Inflammatory macrophage treated with lipopolysaccharide for 1 hour (primary cell): Measurements from ENCODE around the gene TNFAIP2.
A peak's percentile ranks its signal among the peaks of the same experiment; 100 is the strongest.

ENCODE experiments used
- DNase-seq, 2 donors: peaks; one replicate each; pipeline ENCODE4 v3.0.0-alpha.2; 2020 to 2022

Gene TNFAIP2, protein sequence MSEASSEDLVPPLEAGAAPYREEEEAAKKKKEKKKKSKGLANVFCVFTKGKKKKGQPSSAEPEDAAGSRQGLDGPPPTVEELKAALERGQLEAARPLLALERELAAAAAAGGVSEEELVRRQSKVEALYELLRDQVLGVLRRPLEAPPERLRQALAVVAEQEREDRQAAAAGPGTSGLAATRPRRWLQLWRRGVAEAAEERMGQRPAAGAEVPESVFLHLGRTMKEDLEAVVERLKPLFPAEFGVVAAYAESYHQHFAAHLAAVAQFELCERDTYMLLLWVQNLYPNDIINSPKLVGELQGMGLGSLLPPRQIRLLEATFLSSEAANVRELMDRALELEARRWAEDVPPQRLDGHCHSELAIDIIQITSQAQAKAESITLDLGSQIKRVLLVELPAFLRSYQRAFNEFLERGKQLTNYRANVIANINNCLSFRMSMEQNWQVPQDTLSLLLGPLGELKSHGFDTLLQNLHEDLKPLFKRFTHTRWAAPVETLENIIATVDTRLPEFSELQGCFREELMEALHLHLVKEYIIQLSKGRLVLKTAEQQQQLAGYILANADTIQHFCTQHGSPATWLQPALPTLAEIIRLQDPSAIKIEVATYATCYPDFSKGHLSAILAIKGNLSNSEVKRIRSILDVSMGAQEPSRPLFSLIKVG

DNA sequence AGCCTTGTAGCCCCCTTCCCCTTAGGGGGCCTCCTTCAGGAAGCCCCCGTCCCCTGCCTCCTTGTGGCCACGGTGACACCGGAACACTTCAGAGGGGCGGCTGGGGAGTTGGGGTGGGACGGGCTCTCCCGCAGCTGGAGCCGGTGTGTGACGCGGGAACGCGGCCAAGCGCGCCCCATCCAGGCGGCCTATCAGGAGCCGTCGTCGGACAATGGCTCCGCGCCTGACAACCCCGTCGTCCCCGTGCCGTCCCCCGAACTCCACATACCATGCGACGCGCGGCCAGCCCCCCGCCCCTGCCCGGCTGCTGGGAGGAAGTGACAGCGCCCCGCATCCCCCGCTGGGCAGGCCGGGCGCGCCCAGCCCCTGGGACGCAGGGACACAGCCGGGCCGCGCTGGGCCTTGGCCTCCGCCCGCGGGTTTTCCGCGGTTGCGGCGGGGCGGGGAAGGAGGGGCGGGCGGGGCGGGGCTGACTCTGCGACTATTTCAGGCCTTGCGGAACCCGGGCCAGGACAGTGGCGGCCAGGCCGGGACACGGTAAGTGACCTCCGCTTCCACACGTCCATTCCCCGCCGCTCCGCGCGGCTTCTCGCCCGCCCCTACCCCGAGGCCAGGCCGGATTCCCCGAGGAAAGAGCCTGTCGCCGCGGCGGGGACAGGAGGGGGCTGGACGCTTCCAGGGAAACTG, at the start of gene TNFAIP2:
TNFAIP2 (plus strand) TSS at position 515 of the 687 bp plus-strand sequence. CDS start 2,997 bp downstream, outside the sequence.
- peak; percentile 93 to 94 for DNase-seq

DNA sequence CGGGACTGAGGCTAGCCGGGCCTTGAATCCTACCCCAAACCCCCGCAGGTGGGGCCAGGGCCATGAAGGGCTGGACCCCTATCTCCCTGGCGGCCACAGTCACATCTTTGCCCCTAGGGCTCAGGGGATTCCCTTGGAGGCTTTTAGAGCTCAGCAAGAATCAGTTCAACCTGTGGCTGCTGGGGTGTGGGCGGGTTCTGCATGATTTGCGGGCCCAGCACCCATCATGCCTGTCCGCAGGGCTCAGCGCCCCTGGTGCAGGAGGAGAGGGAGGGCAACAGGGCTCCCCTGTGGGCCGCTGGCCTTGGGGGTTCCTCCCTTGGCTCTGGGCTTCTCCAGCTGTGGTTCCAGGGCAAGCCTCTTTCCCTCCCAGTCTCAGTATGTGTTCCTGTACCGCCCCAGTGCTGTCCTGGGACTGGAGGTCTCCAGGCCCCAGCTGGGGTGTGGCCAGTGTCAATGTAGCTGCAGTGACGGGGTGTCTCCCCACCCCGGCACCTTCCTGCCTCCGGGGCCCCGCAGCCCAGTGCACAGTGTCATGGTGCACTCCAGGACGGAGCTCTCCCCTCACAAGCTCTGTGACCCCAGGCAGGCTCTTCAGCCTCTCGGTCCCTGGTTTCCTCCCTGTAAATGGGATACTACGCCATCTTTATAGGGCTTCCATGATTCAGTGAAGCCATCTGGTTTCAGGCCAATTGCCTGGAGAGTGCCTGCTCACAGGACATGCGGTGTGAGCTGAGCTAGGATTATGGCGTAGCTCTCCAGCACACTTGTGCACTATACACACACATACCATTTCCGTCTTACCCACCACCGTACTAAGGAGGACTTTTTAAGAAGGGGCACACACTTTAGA, 49.2 kb upstream of the TNFAIP2 start:
- DNase-seq: no peak

DNA sequence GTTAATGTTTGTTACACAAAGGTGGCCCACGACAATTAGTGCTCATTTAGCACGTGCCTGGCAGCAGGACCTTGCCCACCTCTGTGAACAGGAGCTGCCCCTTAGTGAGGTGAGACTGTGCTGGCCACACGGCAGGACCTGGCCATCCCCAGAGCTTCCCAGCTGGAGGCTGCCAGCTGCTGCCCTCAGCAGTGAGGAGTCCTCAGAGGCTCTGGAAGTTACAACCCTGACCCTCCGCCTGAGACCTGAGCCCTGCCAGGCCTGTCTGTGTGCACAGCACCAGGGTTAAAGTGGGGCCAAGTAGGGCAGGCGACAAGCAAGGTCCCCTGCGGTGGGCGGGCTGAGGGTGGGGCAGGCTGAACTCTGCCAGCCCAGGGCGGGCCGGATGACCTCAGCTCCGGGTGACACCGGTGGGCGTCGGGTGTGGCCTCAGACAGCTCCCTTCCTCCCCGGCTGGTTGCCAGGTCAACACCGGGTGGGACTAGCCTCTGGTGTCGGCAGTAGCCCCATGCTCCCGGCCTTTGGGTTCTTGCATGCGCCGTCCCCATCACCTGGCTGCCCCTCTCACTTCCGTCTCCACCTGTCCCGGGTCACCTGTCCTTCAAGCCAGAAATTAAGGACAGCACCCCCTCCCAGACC, 48.4 kb upstream of the TNFAIP2 start:
- DNase-seq: peak; percentile 95 to 99

DNA sequence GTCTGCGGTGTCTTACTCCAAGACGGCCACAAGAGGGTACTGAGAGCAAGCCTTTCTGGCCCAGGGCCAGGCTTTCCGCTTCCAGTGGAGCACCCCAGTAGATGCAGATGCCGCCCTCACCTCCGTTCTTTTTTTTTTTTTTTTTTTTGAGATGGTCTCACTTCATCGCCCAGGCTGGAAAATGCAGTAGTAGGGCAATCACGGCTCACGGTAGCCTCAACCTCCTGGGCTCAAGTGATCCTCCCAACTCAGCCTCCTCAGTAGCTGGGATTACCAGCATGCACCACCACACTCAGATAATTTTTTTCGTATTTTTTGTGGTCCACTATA, 44.9 kb upstream of the TNFAIP2 start:
- DNase-seq: peak; percentile 62 to 86

DNA sequence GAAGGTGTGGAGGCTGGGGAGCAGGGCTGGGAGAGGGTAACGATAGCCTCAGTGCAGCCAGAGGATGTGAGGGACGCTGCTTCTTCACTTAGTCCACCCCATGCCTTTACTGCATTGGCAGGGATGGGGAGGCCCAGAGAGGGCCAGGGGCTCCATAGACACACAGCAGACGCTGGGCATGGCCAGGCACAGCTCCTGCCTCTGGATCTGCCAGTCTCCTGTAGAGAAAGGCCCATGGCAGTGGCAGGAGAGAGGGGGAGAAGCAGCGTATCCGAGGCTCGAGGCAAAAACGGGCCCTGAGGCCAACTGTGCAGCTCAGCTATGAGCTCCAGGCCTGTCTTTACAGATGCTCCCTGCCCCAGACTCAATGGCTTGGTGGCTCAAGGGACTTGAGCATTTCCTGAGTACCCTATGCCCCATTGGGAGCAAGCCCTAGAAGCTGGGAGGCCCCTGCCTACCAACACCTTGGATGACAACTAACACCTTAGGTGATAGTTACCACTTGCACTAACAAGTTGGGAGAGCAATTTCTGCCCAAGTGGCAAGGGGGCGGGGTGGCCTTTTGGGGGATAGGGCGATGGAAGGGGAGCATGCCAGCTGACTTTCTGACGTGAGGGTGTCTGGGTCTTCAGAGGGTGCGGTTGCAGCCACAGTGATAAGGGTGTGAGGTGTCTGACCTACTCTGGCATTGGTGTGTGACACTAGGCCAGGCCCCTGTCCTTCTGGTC, 44.2 kb upstream of the TNFAIP2 start:
- DNase-seq: no peak

DNA sequence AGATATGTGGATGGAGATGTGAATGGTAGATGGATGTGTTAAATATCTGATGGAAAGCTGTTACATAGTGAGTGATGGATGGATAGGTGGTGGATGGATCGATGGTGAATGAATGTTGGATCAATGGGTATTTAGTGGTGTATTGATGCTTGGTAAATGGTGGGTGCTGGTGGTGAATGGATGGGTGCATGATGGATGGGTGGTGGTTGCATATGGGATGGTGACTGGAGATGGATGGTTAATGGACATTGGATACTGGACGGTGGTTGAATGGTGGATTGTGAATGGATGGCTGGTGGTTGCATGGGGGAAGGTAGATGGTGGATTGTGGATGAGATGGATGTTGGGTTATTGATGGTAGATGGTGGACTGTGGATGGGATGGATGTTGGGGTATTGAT, 41.3 kb upstream of the TNFAIP2 start:
- no peak for DNase-seq

DNA sequence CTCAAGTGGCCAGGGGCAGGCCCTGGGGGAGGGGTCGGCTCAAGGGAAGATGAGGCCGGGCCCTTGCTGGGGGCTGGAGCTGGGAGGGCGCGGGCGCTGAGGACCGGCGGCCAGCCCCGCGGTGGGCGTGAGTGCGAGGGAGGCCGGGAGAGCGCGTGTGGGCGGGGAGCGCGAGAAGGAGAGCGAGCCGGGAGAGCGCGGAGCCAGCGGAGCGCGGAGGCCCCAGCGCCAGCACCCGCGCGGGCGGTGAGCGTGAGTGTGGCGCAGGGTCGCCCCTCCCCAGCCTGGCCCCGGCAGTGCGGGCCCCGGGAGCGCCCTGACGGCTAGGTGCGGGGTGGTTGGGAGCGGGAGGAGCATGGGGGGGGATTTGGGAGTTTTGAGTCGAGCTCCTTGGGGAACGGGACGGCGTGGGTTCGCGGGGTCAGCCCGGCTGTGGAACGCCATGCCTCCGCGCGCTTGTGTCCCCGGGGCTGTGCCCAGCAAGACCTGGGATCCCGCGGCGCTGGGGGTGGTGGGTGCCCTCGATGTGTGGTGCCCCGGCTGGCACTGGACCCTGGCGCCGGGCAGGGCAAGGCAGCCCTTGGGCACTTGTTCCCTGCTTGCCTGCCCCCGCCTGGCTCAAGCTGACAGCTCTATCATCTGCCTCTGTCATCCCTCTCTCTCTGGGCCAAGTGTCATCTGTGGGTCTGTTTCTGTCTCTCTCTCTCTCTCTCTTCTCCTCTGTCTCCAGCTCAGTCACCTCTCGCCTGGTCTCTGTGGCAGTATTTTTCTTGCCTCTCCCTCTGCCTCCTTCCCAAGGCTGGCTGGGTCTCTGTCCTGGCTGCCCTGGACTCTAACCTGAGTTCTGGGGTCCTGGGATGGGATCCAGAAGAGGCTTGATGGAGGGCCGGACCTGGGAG, 39.0 kb upstream of the TNFAIP2 start, which contains the start of gene LBHD2:
LBHD2 (plus strand) TSS at position 190 of the 899 bp plus-strand sequence. CDS start 1,803 bp downstream, outside the sequence.
- no peak for DNase-seq

DNA sequence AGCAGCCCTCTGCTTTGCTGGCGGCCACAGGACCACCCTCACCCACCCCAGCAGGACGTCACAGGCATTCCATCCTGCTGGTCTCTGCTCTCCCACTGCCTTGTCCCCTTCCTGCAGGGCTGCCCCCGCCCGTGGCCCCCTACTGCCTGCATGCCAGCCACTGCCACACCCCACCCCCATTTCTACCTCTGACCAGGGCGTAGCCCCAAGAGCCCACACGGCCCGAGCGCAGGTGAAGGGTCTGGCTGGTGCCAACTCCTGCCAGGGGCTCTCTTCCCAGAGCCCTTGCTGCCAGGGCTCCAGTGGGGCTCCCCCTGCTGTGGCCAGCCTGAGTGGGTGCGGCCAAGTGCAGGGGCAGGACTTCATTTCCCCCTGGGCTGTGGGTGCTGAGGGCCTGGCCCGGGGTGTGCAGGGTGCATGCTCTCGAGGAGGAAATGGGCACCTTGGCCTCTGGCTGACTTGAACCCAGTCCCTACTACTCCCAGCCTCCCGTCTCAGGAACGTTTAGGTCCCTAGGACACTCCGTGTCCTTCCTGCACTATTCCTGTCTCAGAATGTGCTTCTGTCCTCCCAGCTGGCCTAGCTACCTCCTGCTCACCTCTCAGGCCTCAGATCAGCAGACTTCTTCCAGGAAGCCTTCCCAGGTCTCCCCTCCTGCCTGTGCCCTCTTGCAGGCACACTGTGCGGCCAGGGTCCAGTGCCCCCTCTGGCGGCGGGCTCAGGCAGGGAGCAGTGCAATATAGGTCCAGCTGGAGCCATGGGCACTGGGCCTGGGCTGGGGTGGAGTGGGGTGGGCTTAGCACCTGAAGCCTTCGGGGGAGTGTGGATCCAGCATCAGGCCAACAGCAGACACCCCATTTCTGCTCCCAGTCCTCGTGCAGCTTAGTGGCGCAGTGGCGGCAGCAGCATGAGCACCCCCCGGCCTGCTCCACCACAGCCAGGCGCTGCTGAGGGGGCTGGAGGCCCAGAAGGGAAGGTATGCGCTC, 37.9 kb upstream of the TNFAIP2 start:
- DNase-seq: no peak

DNA sequence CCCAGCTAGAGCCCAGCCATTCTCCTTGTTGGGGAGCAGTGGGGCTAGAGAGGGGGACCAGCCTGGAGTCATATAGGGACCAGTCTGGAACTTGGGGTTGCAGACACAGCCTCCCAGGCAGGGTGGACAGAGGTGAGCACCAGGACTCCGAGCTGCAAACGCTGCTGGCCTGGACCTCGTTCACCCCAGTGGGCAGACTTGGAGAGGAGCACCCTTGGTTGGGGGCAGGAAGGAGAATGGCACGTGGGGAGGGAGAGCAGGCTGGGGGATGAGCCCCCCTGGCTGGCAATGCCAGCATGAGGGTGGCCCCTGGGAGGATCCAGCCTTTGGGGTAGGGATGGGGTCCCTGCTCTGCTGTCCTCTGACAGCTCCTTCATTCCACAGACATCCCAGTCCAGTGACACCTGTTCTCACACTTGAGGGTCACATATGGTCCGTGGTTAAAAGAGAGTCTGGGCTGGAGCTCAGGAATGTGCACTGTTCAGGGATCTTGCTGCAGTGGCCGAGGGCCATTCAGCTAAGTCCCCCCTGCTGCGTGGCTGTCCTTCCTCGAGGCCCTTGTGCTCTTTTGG, 36.4 kb upstream of the TNFAIP2 start:
- no peak for DNase-seq

DNA sequence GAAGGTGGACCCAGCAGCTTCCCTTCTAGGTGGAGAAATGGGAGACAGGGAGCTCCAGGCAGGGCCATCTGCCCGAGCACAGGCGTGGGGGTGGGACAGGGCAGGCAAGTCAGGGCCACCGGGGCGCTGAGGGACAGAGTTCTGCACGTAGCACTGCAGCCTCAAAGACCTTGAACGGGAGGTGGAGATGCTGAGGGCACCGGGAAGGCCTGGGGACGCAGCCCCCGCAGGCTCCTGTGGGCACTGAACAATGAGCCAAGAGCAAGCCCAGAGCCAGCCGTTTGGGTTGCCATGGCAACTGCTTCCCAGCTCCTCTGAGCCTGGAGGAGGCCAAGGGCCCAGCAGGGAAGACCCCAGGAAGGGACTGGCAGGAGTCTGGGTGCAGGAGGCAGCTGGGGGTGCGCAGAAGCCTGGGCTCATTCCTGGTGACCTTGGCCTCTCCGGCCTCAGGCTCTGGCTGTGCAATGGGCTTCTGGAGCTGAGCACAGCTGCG, 35.9 kb upstream of the TNFAIP2 start:
- no peak for DNase-seq

DNA sequence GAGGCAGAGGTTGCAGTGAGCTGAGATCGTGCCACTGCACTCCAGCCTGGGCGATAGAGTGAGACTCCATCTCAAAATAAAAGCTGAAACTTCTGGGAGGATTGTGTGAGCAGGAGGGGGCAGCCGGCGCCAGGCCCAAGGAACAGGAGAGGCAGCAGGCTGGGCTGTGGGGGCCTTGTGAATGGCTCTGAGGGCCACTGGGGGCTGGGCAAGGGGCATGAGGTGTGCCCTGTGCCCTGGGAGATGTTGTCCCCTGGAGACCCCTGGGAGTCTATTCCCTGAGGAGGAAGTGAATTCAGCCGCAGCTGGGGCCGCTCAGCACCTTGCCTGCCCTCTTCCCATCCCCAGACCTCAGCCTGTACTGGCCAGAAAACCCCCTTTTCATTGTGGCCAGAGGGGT, 34.3 kb upstream of the TNFAIP2 start:
- no peak for DNase-seq

DNA sequence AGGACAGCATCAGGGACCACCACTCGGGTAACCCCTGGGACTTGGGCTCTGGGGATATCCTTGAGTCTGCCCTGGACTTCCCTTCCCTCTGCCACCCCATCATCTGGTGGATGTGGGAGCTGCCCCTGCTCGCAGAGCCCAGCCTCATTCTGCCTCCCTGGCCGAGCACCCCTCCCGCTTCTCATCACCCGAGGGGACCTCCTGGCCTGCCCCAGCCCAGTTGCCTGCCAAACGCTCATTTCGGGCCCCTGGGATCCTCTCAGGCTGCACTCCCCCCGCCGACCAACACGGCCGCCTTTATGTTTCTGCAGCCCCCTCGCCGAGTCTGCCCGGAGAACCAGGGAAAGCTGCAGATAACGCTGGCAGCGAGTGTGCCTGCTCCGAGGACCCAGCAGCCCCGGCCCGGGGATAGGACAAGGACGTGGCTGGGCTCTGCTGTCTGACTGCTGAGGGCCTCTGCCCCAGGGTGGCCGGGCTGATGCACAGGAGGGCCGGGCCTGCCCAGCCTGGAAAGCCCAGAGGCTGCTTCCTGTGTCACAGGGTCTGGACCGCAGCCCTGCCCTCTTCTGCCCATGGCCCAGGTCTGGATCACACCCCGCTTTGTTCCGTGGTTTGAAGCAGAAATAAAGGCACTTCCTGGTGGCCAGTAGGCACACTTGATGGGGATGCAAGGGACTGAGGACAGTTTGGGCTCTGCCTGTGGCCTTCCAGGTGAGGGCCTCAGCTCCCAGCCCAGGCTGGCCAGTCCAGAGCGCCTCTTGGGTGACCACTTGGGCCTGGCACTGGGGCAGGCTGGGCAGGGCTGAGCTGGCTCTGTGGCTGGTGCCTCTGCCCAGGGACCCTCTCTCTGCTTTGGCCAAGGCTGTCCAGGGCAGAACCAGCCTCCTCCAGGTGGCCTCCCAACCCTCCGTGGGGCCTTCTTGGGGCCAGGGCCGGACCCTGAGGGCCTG, 33.6 kb upstream of the TNFAIP2 start:
- no peak for DNase-seq

DNA sequence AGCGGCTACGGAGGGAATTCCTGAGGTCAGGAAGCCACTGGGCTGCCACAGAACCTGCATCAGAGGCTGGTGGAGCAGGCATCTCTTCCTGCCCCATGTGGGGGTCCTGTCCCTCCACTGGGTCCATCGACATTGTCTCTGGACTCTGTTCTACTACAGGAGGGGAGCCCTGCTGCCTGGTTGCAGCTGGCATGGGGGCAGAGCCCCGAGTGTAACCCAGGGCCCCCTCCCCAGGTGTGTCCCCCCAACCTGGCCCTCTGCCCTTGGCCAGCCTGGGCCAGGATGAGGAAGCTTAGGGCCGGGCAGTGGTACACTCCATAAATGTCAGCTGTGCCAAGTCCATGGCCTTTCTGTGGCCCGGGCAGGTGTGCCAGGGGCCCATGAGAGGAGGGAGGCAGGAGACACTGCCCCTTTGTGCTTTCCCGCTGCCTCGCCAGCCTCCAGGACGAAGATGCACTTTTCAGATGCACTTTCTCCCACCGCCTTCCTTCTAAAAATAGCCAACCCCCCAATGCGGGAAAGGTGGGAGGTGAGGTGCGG, 32.7 kb upstream of the TNFAIP2 start:
- DNase-seq: no peak

DNA sequence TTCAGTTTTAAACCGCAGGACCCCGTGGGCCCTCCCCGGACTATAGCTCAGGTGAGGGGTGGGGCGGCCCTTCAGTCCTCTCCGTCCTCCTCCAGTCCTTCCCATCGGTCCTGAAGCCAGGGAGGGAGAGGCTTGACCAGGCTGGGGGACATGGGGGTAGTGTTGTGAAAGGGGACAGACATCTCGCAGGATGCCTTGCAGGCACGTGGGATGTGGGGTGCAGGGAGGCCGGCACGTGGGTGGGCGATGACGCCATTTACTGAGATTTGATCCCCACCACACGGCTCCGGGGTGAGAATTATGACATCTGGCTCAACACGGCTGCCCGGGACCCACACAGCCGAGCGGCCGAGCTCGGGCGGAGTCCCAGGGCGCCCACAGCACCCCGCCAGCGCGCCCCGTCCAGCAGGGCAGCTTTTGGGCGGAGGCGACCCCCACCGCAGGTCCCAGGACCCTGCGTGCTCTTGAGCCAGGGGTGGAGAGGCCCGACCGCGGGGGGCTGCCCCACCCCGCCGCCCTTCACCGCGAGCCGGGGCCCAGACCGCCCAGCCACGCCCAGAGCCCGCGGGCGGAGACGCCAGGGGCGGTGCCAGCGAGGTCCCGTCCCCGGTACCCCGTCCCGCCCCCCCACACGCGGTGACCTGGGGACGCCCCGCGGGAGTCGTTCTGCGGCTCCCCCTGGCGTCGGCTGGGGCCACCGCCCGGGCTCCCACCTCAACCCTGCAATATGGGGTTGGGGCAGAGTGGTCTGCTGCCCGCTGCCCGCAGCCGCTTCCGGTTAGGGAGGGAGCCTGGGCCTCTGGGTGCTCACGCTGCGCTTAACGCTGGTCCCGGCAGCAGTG, 32.0 kb upstream of the TNFAIP2 start:
- peak; percentile 69 to 73 for DNase-seq

DNA sequence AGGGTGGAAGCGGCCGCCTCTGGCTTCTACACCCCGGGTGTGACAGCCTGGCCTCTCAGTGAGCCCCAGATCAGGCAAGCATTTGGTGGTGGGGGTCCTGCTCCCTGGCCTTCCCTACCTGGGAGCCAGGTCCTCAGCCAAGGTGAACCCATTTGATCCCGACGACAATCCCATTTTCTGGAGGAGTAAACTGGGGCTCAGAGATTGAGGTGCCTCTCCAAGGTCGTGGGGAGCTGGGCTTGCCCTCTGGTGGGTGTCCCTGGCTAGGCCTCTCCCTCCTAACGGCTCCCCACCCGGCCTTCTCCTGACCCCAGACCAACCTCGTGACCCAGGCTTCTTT, 31.4 kb upstream of the TNFAIP2 start:
- no peak for DNase-seq

DNA sequence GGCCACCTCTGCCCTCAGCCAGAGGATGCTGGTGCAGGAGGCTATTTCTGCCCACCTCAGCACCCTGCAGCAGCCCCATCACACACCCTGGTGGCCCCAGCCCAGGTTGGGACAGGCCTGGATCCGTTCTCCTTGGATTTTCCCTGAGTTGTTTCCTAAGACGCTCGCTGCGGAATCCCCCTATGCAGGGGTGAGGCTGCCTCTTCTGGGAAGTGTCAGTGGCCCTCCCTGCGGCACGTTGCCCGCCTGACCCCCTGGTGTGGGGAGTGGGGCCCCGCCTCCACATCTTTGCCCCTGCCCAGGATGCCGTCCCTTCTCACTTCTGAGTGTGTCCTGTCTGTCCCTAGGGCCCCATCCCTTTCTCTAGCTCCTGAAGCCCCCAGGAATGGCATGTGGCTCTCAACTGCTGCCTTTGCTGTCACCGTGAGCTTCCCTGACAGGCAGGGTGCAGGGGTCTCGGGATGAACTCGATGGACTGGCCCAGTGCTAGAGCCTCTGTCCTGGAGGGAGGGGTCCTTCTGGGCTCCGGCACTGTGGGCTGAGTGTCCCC, 29.3 kb upstream of the TNFAIP2 start:
- DNase-seq: no peak
